ENCODE results near the gene OR2D3. TPM values are rescaled to one million over a fixed set of nuclear protein-coding genes. Genes with fewer than 3 reads are reported as not detected.
A peak's percentile ranks its signal among the peaks of the same experiment; 100 is the strongest.
"Not testable (repeated sequence)": the region's sequence is repeated elsewhere in the genome, so short reads cannot be mapped to it uniquely, and the experiment has no call there.

OR2D3 gene
- polyA plus RNA-seq (ENCODE audit: insufficient read length in 3 of 3), result not detected
- long read RNA-seq, donor 1, result 0 reads
- long read RNA-seq, donor 2, result 0 reads
- long read RNA-seq, donor 3, result 0 reads
- long read RNA-seq, donor 4, result 0 reads
- long read RNA-seq, donor 5, result 0 reads
- long read RNA-seq, donor 6, result 0 reads
- long read RNA-seq, donor 7, result 0 reads
- long read RNA-seq, donor 8, result 0 reads
- long read RNA-seq, donor 9, result 0 reads
- long read RNA-seq, donor 10, result 0 reads
- long read RNA-seq, donor 11, result 0 reads
- long read RNA-seq, donor 12, result 0 reads
- long read RNA-seq, donor 13, result 0 reads
- long read RNA-seq, donor 14, result 0 reads
- long read RNA-seq, donor 15, result 0 reads
- long read RNA-seq, donor 16, result 0 reads

- no peak for DNase-seq
Observed at GRCh38 chr11:6920702-6921101, at the start of gene OR2D3. Gene OR2D3 (plus strand): TSS chr11:6921002. CDS start chr11:6921002, 0 bp downstream.

- no peak for DNase-seq
Observed at GRCh38 chr11:6871278-6871677, 49.5 kb upstream of the OR2D3 start.

- DNase-seq, result no peak
Observed at GRCh38 chr11:6875761-6876160, 45.0 kb upstream of the OR2D3 start.

- DNase-seq, result no peak
Observed at GRCh38 chr11:6876325-6876724, 44.5 kb upstream of the OR2D3 start, which contains the start of gene OR10A4. Gene OR10A4 (plus strand): TSS chr11:6876625. CDS start chr11:6876648, 23 bp downstream.

GRCh38 chr11:6876914-6877313 is 43.9 kb upstream of the OR2D3 start:
- DNase-seq, result no peak

- DNase-seq, result no peak
Observed at GRCh38 chr11:6882751-6883150, 38.1 kb upstream of the OR2D3 start.

GRCh38 chr11:6887711-6888110 is 33.1 kb upstream of the OR2D3 start:
- DNase-seq, result not testable (repeated sequence)

GRCh38 chr11:6888830-6889229 is 32.0 kb upstream of the OR2D3 start:
- no peak for DNase-seq

GRCh38 chr11:6889835-6890234 is 31.0 kb upstream of the OR2D3 start:
- no peak for DNase-seq

- no peak for DNase-seq
Observed at GRCh38 chr11:6892400-6892799, 28.4 kb upstream of the OR2D3 start, which contains the start of gene OR2D2. Gene OR2D2 (minus strand): TSS chr11:6892500. CDS start chr11:6892500, 0 bp downstream.

- DNase-seq, result no peak
Observed at GRCh38 chr11:6894097-6894496, 26.7 kb upstream of the OR2D3 start.

GRCh38 chr11:6895010-6895409 is 25.8 kb upstream of the OR2D3 start:
- DNase-seq, result no peak

GRCh38 chr11:6898911-6899310 is 21.9 kb upstream of the OR2D3 start:
- no peak for DNase-seq

GRCh38 chr11:6900327-6900999 is 20.3 kb upstream of the OR2D3 start:
- no peak for DNase-seq

GRCh38 chr11:6904804-6905203 is 16.0 kb upstream of the OR2D3 start:
- DNase-seq, result not testable (repeated sequence)

- no peak for DNase-seq
Observed at GRCh38 chr11:6911378-6911777, 9.4 kb upstream of the OR2D3 start.

GRCh38 chr11:6911948-6912347 is 8.9 kb upstream of the OR2D3 start:
- no peak for DNase-seq

GRCh38 chr11:6919698-6920097 is 1.1 kb upstream of the OR2D3 start:
- DNase-seq, result no peak

- DNase-seq, result no peak
Observed at GRCh38 chr11:6925007-6925577, 4.3 kb downstream of the OR2D3 start.

GRCh38 chr11:6925636-6926207 is 4.9 kb downstream of the OR2D3 start:
- DNase-seq, result no peak

GRCh38 chr11:6926208-6927029 is 5.6 kb downstream of the OR2D3 start, which contains the start of gene ZNF215:
Gene ZNF215 (plus strand): TSS chr11:6926426. CDS start chr11:6932273, 5,847 bp downstream.
- peak; percentile 47 for DNase-seq
